GM21723 (cell line): ENCODE measurements around the gene MTUS2.
A peak's percentile ranks its signal among the peaks of the same experiment; 100 is the strongest.
"Not testable (repeated sequence)": the region's sequence is repeated elsewhere in the genome, so short reads cannot be mapped to it uniquely, and the experiment has no call there.

Source experiments
- ATAC-seq: cut with Tn5 transposase; IDR thresholded peaks from one replicate; pipeline ENCODE4 v1.9.1; 2021; ENCODE audit warnings: mild to moderate bottlenecking, moderate library complexity; ENCODE audit not compliant: unreplicated experiment

Gene MTUS2

GRCh38 chr13:29294821-29295220 is 474.7 kb downstream of the MTUS2 start:
- ATAC-seq = no peak

DNA sequence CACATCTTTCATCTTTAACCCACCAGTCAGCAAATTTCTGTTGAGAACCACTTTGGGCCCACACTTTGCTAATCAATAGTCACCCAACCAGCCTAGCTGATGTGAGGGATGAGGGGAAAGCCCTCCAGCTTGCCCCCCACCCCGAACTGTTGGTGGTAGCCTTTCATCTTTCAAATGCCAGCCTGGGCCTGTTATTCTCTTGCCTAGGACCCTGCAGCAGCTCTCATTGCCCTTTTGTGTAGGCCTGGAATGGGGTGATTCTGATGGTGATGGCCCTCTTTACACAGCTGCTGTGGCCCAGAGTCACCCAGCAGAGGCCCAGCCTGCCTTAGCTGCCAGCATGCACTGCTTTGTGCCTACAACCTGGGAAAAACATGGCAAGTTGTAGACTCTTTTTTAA is 480.9 kb downstream of the MTUS2 start:
- no peak for ATAC-seq

DNA sequence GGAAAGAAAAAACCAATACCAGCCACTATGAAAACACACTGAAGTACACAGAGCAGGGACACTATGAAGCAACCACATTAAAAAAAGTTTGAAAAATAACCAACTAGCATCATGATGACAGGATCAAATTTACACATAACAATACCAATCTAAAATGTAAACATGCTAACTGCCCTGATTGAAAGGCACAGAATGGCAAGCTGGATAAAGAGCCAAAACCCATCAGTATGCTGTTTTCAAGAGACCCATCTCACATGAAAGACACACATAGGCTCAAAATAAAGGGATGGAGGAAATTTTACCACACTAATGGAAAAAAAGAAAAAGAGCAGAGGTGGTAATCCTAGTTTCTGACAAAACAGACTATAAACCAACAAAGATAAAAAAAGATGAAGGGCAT is 484.0 kb downstream of the MTUS2 start:
- ATAC-seq = no peak

GRCh38 chr13:29310806-29311205 is 490.7 kb downstream of the MTUS2 start:
- no peak for ATAC-seq

GRCh38 chr13:29315847-29316246 is 495.7 kb downstream of the MTUS2 start:
- no peak for ATAC-seq

DNA sequence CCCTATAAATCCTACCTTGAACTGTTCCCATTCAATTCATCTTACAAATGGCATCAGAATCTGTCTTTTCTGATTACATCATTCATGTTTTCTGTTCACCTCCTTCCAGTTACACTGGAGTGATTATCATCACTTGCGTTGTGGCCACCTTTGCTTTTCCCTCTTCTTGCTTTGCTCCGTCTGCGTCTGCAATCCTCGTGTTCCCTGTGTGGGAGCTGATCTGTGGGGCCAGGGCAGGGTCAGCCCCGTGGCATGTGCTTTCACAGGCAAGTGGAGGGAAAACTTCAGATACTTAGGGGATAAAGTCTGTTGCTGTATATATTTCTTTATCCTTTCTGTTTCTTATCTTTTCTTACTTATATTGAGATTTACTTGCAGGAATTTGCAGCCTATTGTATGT is 497.7 kb downstream of the MTUS2 start:
- ATAC-seq = no peak

DNA sequence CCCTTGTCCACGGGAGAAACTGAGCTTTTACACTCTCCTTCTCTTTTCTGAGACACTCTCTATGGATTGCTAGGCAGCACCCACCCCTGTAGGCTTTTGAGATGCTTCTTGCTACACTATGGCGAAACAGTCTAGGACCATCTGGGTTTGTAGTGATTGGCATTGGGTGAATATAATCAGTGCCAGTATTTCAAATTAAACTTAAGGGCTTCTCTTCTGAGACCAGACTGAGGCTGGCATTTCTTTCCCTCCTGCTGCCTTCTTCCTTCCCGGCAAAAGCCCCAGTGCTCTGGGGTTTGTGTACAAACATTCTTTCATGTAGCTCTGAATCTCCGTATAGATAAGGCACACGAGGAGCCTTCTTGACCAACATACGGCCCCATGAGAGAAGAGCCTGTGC is 498.6 kb downstream of the MTUS2 start:
- ATAC-seq = no peak

DNA sequence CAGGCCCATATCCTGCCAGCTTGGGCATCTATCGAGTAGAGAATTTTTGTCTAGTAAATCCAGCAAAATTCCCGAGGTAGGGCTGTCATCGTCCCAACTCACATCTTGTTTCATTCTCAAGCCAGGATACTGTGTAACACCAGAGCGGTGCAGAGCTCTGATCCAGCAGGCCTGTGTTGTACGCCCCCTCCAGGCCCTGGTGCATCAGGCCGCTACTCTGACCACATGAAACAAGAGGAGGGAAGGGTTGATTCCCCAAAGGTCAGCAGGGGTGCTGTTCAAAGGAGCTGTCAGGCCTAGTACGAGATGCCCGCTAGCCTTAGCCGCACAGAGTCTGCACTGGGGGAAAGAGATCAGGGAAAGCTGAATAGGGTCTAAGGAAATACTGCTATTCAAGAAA is 499.3 kb downstream of the MTUS2 start:
- no peak for ATAC-seq

DNA sequence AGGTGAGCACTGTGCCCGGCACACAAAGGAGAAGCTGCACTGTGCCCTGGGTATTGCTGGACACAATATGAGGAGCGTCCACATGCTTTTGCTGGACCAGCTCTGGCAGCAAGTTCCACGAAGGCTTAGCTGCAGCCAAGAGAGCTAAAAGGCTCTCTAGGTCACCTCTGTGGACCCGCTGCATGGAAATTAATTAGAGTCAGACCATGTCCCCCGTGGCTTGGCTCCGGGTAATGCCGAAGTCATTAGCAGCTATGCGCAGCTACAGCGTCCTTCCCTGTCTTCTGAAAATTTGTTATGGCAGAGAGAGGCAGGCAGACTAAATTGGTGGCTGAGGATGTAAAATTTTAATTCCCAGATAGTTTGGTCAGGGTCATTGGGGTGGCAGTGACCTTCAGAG is 503.8 kb downstream of the MTUS2 start:
- ATAC-seq = no peak

GRCh38 chr13:29324601-29325000 is 504.5 kb downstream of the MTUS2 start:
- ATAC-seq = no peak

DNA sequence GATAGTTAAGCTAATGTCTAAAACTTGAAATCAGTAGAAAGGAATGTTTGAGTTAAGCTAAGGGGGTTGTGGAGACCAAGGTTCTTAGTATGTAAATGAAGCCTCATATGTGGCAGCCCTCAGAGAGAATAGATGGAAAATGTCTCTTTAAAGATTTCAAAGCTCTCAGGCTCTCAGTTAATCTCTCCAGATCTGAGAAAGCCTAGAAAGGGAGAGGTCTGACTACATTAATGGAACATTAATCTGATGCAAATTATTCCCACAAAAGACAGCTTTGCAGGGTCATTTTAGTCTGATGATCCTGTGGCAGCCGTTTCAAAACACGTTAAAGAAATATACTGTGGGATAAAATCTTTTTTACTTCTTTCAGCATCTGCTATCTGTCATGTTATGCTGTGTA is 508.4 kb downstream of the MTUS2 start:
- no peak for ATAC-seq

DNA sequence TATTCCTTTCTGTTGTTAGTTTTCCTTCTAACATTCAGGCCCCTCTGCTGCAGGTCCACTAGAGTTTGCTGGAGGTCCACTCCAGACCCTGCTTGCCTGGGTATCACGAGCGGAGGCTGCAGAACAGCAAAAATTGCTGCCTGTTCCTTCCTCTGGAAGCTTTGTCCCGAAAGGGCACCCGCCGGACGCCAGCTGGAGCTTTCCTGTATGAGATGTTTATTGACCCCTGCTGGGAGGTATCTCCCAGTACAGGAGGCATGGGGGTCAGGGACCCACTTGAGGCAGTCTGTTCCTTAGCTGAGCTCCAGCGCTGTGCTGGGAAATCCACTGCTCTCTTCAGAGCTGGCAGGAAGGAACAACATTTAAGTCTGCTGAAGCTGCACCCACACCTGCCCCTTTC is 516.2 kb downstream of the MTUS2 start:
- no peak for ATAC-seq

DNA sequence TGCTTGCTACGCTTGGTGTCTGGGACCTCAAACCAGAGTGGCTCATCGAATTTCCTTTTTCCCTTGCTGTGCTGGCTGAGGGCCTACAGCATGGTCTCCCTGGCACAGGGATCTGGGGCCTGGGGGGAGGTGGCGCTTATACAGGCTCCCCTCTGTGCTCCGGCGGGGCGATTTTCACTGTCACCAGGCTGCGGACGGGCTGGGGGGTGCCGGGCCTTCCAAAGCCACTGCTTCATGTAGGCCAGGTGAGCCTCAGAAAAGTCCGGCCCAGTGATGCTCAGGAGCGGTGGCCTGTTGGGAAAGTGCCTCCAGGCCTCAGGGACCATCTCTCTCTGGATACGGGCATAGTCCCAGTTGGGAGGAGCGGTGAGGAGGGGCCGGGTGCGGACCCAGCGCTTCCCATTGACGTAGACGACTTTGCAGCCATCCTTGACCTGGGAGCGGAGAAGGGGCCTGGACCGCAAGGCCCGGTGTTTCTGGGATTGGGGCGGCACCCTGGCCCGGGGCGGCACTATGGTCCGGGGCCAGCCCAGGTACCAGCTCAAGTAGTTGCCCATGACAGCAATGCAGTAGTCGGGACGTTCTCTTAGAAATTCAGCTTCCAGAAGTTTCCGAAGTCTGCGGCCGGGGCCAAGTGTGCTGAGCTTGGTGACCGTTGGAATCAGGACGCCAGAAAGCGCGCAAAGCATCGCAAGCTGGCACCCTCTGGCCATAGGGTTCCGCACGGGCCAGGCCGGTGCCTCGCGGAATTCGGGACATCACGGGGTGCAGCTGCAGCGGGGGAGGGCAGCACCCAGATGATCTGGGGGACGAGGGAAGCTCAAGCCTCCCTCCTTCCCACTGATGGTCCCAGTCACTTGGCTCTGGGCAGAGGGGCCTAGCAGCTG is 519.5 kb downstream of the MTUS2 start:
- no peak for ATAC-seq

DNA sequence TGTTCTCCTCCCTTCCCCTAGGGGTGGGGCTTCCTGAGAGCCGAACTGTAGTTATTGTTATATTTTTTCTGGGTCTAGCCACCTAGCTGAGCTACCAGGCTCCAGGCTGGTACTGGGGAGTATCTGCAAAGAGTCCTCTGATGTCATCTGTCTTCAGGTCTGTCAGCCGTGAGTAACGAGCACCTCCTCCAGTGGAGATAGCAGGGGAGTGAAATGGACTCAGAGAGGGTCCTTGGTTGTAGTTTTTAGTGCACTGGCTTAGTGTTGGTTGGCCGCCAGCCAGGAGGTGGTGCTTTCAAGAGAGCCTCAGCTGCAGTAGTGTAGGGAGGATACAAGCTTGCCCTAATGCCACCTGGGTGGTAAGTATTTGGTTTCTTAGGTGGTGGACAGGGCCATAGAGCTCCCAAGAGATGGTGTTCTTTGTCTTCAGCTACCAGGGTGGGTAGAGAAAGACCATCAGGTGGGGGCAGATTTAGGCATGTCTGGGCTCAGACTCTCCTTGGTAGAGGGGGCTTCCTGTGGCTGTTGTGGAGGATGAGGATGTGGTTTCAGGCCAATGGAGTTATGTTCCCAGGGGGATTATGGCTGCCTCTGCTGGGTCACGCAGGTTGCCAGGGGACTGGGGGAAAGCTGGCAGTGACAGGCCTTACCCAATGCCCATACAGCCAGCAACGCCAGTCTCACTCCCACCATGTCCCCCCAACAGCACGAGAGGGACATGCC is 525.9 kb downstream of the MTUS2 start:
- not testable (repeated sequence) for ATAC-seq

- no peak for ATAC-seq
These were observed 534.9 kb downstream of the MTUS2 start for GRCh38 chr13:29355029-29355428.

- ATAC-seq = no peak
These were observed 539.0 kb downstream of the MTUS2 start for GRCh38 chr13:29359181-29359580.

DNA sequence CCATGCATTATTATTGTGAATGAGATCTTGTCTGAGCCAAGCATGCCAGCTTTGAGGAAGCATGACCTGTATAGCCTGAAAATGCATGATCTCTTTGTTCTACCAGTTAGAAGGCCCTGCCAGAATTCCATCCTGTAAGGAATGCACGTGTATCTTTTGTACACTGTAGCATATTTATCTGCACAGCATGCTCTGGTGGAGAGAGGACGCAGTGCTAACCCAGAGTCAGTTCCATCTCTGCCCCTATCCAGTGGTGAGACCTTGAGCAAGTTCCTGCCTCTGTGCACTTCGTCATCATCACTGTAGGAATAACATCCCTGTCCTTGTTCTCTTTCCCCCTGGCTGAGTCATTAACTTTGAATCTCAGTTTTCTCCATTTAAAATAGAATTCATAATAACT is 541.6 kb downstream of the MTUS2 start:
- no peak for ATAC-seq

DNA sequence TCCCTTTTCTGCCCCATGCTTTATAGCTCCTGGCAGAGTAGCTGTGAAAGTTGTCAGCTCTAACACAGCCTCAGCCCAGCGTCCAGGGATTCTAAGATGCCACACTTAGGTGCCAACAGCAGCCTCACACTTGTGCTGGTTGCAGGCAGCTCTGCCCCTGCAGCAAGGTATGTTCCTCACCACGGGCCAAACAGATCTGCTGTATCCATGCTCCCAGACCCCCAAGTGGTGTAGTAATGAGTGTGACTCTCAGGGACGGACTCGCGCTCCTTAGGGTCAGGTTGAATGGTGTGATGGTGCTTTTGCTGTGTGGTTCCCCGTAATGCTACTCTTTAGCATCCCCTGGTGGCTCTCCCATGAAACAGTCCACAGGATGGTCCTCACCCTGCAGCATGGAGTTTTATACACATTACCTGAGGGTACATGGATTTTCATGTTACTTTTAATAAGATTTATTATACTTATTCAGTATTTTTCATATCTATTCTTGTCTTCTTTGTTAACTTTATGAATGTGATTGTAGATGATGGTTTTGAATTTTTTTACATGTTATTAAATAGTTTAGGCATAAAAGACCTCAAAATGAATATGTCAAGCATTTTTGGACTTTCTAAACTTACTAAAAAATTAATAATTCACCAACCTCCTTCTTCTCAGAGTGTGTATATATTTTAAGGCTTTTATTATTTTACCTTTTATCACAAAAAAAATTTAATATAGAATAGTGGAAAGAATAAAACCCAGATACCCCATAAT is 542.9 kb downstream of the MTUS2 start:
- peak; percentile 81 for ATAC-seq

DNA sequence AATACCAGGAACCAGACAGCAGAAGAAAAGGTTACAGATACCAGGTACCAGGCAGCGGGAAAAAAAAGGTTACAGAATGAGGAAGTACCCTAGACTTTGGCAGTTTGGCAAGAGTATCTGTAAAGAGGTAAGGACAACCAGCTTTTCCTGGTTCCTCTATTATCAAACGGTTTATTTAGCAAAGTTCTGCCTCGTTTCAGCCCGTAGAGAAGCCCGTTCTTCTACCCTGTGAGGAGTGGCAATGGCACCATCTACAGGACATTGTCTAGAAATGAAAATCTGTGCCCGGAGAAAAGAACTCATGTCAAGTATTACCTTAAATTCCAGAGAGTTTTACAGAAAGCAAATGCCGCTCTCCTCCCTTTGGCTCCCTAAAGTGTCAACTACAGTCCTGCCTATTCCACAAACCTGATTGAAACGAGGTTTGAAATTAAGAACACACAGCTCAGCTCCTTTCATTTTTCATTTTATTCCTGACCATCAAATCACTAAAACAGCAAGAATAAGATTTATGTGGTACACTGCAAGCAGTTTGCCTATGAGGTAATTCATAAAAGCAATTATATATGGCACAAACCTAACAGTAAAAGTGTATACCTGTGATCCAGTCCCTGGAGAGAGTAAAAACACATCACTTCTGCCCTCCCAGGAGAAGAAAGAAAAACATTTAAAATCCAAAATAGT is 549.1 kb downstream of the MTUS2 start:
- no peak for ATAC-seq

DNA sequence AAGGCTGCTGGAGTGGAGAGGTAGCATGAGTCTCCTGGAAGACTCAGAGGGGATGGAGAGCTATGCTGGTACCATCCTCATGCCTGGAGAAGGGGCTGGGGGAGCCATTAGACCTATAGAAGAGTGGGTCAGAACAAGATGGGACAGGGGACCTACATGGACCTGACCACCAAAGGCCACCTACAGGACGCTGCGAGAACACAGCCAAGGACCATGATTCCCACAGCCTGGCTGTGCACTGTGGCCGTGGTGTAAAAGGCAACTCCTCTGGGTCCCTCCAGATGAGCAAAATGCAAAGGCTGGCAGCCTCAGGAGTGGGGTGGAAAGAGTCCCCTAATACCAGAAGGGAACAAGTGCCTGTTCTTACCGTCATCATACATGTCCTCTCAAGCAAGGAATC is 559.1 kb downstream of the MTUS2 start:
- ATAC-seq = no peak

- ATAC-seq = no peak
These were observed 559.7 kb downstream of the MTUS2 start for GRCh38 chr13:29379865-29380264.
